Fibroblast of the conjunctiva (primary cell): ENCODE measurements around the gene RTL9.
"Not testable (repeated sequence)": the region's sequence is repeated elsewhere in the genome, so short reads cannot be mapped to it uniquely, and the experiment has no call there.

Experiments used
- DNase-seq: peaks from one replicate; pipeline ENCODE4 v3.0.0-alpha.2; 2010; ENCODE audit warnings: low read depth

Gene RTL9

DNA sequence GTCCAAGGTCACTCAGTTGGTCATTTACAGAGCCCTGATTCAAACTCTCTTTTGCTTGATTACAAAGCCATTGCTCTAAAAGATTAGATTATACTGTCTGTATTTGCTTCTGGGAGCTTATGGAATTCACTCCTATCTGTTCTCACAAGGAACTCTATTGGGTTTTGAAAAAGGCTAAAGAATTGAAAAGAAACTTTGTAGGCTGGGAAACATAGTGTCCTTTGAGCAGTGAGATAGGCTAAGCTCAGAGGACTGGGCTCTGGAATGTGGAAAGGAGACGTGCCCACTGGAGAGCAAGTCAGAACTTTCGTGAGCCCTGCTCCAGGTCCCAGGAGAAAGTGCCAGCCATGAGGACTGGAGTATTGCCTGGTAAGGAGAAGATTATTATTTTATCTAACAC is at the start of gene RTL9:
Gene RTL9 (plus strand): TSS at position 301 of the 400 bp plus-strand sequence. CDS start 91,770 bp downstream, outside the sequence.
- DNase-seq, result no peak

DNA sequence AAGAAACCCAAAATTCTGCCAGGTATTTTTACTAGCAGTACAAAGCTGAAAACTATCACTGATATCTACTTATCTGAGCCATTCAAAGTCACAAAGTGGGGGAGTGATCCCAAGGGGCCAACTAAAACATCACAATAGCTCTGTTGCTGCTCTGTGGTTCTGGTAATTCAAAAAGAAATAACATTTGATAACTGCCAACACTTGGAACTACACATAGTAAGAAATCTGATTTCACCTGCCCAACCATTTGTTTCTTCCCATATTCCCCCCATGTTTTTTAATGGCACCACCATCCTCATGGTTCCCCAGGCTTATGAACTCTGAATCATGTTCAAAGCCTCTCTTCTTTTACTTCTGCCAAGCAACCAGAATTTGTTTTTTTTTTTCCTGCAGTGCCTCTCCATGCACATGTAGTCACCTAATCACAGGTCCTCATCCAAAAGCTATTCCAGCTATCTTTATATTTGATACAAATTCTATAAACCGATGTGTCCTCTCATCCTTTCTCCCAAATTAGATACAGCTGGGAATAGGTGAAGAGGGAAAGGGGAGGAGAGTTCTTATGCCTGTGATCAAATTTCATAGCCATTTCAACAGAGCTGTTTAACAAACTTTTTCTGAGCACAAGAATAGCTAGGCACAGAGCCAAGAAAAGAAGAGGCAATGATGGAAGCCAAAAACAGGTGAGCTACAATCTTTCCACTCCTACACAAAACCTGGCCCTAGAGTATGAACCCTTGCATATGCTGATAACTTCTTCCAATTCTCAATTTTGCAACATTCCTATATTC is 48.5 kb upstream of the RTL9 start:
- DNase-seq, result no peak

DNA sequence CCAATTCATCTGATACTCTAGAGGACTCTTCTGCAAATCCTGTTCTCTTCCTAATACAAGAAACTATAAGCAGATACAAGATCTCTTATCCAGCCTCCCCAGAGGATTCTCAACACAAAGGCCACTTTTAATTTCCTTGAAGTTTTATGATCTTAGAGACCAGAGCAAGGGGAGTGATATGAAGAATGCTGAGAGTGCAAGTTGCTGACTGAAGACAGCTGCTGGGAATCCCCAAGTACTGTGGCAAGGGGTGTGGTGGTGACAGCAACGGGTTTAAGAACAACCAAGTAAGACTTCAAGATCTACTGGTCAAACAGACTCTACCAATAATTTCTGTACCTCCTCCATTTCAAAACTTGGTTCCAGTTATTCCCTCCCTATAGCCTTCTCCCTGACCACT is 47.8 kb upstream of the RTL9 start:
- no peak for DNase-seq

DNA sequence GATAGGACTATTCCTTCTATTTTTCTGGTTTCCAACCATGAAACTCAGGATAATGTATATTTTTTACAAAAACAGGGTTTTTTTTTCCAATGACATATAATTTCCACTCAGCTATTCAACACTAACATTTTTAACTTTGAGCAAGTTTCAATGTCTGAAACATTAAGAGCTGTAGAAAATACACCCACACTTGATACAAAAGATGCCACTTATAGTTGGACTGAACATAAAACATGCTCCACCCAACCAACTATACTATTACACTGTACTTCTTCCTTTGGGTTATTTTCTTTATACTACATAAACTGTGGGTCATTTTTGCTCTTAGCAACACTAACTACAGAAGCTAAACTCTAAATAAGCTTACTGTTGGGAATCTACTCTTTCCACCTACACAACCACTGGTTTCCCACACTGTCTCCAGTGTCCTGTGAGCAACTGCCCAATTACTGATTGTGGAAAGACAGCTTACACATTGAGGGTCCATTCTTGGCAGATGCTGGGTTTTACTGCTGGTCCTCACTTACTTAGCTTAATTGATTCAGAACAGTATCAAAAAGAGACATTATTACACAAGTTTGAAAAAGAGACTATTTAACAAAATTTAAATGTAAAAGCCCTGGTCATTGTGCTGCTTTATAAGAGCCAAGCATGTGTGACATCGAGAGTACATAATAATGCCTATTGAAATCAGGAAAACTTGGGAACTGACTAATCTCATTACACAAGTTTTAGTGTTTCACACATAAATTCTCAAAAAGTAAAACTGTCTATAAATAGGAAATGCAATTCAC is 47.0 kb upstream of the RTL9 start:
- DNase-seq, result no peak

DNA sequence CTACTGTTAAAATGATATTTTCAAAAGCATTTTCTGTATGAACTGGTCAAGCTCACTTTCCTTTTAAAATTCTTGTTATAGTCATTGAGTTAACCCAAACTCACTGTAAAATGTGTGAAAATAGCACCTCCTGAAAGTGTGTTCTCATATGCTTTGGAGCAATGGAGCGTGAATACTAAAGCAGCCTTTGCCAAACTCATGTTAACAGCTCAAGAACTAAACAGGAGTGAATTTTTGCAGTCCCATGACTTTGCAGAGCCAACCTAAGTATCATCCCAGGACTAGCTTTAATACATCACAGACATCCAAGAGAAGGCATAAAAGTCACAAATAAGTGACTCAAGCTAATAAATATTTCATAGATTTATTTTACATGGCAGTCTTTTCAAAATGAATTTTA is 43.1 kb upstream of the RTL9 start:
- no peak for DNase-seq

DNA sequence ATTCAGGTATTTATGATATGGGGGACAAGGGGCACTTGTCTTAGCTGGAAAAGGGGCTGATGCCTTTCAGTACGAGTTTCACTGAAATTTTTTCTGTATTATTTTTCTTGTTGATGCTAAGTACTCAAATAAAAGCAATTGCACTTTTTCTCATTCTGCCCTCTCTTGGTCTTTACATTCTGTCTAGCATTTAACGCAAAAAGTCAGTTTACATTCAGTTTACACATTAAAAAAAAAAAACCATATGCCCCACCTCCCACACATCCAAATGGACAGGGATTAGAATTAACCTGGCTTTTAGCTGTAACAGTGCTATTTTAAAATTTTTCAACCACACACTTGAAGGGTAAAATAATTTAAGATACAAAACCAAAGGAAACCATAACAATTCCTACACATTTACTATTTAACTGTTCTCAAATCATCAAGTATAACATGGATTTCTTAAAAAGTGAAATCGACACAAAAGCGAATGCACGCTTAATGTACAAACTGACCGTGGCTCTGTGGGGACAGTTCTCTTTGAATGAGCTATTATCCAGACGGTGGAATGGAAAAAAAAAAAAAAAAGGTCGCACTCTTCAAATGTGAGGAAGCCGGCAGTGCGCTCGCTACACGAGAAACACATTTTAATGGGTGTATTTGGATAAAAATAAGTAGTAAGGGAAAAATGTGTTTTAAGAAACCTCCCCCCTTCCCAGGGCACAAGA is 42.1 kb upstream of the RTL9 start:
- DNase-seq, result no peak

DNA sequence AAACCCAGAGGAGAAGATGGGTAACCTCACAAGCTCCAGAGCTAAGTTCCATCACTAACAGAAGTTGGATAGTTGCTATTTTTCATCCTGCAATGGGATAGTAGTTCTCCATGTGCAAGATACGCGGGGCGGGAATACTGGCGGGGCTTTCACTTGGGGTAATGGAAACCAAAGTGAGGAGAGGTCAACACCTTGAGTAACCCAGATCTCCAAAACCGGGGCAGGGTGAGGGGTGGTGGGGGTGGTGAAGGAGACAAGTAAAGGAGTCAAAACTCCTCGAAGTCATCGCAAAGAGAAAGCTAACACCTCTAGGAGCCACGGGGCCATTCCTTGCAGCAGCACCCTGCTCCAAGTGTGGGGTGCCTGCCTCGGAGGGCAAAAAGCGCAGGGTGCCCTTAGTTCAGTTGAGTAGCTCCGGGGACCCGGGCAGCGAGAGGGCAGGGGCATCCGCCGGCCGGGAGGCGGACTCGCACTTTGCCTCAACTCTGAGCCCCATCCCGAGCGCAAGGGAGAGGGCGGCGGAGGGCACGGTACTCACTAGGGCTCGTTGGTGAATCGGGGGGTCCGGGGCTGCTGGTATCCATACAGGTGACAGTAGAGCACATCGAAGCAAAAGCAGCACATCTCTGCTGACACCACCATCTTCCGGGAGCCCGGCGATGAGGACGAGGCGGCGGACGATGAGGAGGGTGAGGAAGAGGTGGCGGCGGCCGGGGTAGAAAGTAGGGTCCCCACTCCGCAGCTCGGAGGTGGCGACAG is 41.4 kb upstream of the RTL9 start:
- no peak for DNase-seq

DNA sequence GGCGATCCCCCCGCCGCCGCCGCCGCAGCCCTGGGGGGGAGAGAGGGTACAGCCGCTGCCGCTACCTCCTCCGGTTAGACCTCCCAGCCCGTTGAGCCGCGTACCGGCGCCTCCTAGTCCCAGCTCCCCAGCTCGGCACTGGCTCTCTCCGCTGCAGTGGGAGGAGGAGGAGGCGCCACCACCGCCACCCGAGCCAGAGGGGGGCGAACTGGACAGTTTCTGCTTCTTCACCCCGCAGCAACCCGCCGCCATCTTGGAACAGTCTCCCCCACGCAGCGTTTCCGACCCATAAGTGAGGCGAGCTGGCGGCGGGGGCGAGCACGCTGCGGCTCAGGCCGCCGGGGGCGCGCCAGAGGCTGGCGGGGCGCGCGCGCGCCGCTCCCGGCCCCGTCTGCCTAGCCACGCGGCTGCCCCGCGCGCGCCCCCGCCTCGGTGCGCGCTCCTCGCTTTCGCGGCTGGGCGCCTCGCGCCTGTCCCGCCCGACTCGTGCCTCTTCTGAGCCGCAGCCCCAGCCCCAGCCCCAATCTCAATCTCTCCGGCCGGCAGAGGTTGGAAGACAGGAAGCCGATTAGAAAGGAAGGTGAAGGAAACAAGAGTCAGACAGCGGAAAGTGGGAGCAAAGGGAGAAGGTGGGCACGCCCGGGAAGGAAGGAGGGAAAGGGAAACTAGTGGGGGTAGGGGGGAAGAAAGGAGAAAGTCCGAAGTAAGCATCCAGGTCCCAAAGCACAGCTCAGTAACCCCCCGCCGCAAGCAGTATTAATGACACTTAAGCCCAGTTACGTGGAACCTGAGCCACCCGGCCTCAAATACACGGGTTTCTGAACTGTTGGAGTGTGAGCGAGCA is 40.6 kb upstream of the RTL9 start, which contains the start of gene AMMECR1:
Gene AMMECR1 (minus strand): TSS at position 266 of the 844 bp plus-strand sequence. CDS start 14 bp downstream, at position 252.
- peak; percentile 60 for DNase-seq

DNA sequence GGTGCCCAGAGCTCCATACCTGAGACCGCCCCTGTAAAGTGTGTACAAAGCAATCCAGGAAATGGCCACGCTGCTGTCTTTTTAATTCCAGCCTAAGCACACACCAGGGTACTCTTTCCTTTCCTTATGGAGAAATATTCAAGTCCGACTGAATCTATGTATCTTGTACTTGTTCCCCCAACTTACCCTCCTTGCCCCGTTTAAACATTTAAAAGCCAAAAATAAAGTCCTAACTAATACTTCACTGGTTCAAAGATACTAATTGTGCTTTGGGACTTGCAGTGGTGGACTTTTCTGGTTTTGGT is 40.0 kb upstream of the RTL9 start:
- DNase-seq, result no peak

DNA sequence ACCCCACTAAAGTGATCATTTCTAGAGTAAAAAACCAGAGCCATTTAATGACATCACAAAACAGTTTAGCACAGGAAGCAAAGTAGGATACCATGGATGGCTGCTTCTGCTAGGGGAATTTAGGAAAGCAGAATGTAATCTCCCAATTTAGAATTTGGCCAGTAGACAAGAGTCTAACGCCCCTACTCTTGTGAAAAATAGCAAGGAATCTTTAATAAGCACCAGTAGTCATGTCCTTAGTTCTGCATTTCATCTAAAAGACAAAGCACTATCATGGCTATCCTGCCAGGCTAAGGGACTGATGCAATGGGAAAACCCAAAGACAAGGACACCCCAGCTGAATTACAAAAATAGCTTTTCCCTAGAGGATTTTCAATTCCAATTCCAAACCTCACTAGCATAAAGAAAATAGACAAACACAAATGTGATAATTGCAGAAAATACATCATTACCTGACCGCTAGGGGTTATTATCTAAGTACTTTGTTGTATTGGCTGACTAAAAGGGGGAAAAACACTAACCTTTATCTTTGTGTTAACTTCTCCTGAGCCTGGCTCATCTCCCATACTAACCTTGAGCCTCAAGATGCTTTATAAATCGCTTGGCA is 38.2 kb upstream of the RTL9 start:
- DNase-seq, result no peak

DNA sequence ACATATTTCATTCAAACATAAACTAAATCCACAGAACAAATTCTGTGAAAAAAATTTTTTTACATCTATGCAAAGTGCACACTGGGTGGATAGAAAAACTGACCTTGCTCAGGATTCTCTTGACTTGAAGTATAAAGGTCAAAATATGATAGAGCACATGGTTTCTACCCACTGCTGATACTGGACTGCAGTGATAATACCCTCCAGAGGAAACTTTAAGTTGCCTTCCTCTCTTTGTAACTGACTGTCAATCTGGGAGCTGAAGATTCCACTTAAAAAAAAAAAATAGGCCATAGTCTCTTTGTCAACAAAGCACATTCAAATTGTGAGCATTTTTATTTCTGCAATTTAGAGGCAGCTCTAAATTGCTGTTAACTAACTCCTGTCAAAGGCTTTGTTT is 37.6 kb upstream of the RTL9 start:
- no peak for DNase-seq

DNA sequence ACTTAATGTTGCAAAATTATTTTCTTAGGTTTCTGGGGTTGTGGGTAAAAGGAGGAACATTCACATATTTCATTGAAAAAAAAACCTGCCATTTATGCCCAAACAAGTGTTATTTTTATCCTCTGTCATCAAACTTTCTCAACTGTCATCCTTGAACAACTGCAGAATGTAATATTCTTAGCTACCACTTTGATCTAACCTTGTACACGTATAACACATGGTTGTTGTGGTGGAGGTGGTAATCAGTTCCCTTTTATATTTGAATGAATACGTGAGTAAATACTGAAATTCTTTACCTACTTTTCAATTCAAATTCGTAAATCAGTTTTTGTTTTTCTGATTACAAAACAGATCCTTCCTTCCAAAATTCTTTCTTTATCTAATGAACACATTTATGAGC is 37.0 kb upstream of the RTL9 start:
- no peak for DNase-seq

DNA sequence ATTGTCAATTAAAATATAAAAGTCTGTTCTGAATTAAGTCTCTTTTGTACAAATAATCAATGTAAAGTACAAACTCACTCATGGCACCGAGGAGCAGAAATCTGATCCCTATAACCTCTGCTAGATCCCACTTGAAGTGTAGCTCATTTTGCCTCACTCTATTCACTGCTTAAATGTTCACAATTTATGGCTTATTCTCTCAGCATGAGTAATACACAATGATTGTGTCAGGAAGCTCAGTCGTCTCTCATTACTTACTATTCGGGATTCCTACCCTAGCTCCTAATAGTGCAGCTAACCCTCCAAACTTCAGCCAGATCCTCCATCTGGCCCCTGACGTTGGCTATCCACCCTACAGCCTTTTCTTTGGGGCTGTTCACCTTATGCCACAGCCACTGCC is 36.0 kb upstream of the RTL9 start:
- no peak for DNase-seq

DNA sequence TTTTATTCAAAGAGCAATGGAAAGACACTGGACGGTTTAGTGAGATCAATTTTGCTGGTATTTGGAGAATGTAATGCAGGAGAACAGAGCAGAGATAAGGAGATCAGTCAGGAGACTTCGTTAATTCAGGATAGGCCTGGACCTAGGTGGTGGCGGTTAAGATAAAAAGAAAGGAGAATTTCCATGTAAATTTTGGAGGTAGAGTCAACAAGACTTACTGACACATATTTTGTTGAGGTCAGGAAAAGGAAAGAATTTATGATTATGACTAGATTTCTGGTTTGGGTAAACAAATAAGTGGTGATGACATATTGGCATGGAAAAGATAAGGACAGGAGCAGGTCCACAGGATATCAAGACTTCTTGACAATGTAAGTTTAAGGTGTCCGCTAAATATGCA is 31.9 kb upstream of the RTL9 start:
- DNase-seq, result no peak

DNA sequence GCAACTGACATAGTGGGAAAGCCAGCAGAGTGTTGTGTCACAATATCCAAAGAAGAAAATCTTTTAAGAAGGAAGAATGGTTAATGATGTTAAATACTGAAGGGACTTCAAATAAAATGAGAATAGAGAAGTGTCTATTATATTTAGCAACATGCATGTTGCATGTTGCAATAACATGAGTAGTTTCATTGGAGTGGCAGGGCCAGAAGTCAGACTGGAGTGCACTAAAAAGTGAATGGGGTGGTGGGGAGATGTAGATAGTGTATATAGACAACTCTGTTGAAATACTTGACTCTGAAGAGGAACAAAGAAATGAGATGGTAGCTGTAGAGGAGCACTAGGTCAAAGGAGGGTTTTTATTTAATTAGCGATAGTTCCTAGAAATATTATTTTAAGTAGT is 31.3 kb upstream of the RTL9 start:
- no peak for DNase-seq

DNA sequence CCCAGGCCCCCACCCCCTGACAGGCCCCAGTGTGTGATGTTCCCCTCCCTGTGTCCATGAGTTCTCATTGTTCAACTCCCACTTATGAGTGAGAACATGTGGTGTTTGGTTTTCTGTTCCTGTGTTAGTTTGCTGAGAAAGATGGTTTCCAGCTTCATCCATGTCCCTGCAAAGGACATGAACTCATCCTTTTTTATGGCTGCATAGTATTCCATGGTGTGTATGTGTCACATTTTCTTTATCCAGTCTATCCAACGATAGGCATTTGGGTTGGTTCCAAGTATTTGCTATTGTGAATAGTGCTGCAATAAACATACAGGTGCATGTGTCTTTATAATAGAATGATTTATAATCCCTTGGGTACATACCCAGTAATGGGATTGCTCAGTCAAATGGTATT is 30.0 kb upstream of the RTL9 start:
- DNase-seq, result not testable (repeated sequence)

DNA sequence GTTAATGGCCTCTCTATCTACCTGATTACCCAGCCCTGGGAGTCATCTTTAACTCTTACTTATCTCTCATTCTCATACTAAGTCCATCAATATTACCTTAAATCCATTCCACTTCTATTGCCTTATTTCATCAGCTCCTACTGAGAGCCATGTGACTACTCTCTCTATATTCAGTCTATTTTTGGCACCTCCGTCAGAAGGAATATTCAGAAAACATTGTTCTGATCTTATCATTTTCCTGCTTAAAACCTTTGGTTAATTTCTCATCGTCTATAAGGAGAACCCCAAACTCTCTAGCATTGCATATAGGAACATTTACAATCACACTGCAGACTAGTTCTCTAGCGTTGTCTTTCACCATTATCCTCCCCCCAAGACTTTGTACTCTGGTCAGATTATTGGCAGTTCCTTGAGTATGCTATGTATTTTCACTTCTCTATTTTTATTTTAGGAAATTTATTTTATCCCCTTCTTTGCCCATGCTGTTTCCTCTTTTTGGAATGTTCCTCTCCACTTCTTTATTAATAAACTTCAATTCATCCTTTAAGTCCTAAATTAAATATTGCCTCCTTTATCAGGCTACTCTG is 27.1 kb upstream of the RTL9 start:
- no peak for DNase-seq

DNA sequence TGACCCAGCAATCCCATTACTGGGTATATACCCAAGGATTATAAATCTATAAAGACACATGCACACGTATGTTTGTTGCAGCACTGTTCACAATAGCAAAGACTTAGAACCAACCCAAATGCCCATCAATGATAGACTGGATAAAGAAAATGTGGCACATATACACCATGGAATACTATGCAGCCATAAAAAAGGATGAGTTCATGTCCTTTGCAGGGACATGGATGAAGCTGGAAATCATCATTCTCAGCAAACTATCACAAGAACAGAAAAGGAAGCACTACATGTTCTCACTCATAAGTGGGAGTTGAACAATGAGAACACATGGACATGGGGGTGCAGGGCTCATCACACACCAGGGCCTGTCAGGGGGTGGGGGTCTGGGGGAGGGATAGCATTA is 25.2 kb upstream of the RTL9 start:
- not testable (repeated sequence) for DNase-seq

DNA sequence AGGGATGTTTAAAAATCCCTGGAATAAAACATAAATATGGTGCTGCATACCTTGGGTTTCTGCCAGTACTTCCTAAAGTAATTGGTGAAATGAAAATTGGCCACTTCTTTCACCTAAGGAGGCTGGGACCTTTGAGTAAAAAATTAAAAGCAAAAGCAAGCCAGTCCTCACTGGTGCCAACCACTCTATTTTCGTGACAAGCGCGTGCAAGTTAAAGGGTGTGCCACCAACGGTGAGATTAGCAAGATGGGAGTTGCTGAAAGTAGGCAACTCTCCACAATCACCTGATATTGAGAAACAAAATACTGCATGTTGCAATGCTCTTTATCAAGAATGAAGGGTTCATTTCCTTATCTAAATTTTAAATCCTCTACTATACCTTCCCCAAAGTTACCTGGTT is 19.7 kb upstream of the RTL9 start:
- DNase-seq, result no peak
